SK-N-MC (cell line): ENCODE results near the gene ABCB11.

Experiments
- EZH2 ChIP-seq: fragments of 200-600 bp; sonication (generic); IDR thresholded peaks from one replicate; pipeline ENCODE4 v1.6.1; 2017; ENCODE audit warnings: antibody characterized with exemption
- FOXP2 ChIP-seq: optimal IDR thresholded peaks from 2 replicates; pipeline ENCODE3; 2011; ENCODE audit warnings: mild to moderate bottlenecking, moderate library complexity; ENCODE audit not compliant: insufficient read depth; ENCODE audit errors: extremely low read length, control extremely low read depth
- POLR2AphosphoS5 ChIP-seq: IDR thresholded peaks from 2 replicates; pipeline ENCODE4 v1.6.1; 2012; ENCODE audit warnings: mild to moderate bottlenecking, low read depth, low read length, borderline replicate concordance

- no peak for TF ChIP-seq EZH2
- no peak for TF ChIP-seq POLR2AphosphoS5
- TF ChIP-seq FOXP2, result no peak
Measured at GRCh38 chr2:169049142-169049541, 18.0 kb upstream of the ABCB11 start.
